GM12873 (cell line): ENCODE results near the gene L3MBTL4.

Experiments used
- TF ChIP-seq, protein P1 (sequence below): IDR thresholded peaks from 2 replicates; pipeline ENCODE4 v1.5.1; 2012; ENCODE audit warnings: low read depth, mild to moderate bottlenecking, moderate library complexity, low read length, control low read depth; ENCODE audit not compliant: insufficient read depth; ENCODE audit errors: missing control alignments

L3MBTL4 gene

DNA sequence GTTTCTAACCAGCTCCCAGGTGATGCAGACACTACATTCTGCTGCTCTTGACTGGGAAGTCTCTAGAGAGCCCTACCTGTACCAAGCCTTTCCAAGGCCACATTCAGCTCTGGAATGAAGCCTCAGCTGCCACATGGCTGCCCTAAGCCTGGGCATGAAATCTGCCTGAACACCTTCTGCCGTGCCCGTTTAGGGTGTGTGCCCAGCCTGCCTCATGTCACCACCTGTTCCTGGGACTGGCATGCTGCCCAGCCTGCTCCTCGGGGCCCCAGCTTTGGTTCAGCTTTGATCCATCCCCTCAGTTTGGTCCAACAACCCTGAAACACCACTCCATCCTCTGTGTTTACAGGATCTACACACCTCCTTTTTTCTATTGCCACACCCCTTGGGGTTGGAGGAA is 210.9 kb downstream of the L3MBTL4 start:
- TF ChIP-seq, protein P1, sequence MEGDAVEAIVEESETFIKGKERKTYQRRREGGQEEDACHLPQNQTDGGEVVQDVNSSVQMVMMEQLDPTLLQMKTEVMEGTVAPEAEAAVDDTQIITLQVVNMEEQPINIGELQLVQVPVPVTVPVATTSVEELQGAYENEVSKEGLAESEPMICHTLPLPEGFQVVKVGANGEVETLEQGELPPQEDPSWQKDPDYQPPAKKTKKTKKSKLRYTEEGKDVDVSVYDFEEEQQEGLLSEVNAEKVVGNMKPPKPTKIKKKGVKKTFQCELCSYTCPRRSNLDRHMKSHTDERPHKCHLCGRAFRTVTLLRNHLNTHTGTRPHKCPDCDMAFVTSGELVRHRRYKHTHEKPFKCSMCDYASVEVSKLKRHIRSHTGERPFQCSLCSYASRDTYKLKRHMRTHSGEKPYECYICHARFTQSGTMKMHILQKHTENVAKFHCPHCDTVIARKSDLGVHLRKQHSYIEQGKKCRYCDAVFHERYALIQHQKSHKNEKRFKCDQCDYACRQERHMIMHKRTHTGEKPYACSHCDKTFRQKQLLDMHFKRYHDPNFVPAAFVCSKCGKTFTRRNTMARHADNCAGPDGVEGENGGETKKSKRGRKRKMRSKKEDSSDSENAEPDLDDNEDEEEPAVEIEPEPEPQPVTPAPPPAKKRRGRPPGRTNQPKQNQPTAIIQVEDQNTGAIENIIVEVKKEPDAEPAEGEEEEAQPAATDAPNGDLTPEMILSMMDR, result no peak

GRCh38 chr18:6202861-6203260 is 211.8 kb downstream of the L3MBTL4 start:
- TF ChIP-seq, protein P1, result no peak

DNA sequence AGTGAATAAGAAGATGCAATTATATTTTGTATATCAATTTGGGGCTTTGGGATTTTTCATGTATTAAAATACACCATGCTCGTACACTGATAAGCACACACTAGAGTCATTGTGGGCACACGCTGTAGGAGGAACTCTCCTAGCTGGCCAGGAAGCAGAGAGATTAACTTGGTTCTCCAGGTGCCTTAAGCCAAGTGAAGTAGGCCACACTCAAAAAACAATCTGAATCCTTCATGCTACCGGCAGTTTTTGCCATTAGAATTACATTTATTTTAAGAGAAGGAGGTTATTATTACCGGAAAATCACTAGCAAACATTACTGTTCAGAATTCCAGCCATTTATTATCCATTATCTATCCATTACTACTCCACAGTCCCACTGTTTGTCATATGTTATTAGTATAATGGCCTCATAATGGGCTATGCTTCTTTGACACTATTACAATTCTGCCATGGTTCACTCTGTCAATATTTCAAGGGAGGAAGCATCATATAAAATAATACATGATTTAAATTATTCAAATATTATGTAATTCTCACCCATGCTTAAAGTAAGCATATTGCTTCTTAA is 214.4 kb downstream of the L3MBTL4 start:
- TF ChIP-seq, protein P1, result no peak

GRCh38 chr18:6199777-6200176 is 214.9 kb downstream of the L3MBTL4 start:
- TF ChIP-seq, protein P1, result no peak

DNA sequence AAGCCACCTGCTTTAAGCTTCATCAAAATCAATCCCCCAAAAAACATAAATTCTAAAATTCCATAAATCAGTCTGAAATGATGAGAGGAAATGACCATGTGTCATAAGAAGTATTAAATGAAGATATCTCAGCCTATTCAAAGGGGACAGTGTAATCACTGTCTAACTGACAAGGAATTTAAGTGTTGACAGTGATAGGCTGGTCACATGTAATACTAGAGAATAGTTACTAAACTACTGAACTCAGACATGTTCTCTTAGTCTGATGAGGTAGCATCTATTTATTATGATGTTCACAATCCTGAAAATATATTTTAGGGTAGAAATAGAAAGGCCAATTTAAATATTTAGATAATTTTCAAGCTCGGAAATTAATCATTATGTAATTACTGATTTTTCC is 216.1 kb downstream of the L3MBTL4 start:
- TF ChIP-seq, protein P1, result no peak

DNA sequence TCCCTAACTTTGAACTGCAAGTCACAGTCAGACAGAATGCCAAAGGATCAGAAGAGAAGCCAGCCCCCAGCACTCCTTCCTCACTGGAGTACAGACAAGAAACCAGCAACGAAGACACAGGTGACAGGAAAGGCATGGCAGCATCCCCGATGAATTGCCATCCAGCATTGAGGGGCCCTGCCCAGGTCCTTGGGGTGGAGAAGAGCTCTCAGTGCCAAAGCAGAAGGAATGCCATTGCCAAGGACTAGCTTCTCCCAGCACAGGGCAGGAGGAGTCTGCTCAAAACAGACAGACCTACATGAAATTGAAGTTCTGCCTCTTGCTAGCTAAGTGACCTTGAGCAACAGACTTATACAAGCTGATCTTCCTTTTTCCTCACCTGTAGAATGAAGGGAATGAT is 220.1 kb downstream of the L3MBTL4 start:
- TF ChIP-seq, protein P1, result no peak

- TF ChIP-seq, protein P1, result no peak
Measured at GRCh38 chr18:6174983-6175745, 239.5 kb downstream of the L3MBTL4 start.
